Activated T-cell treated with anti-CD3 and anti-CD28 coated beads, Interleukin-2, amount 50 U/mL, for 1 hour (primary cell): Measurements from ENCODE around the gene MICALL1.
"Not testable (repeated sequence)": the region's sequence is repeated elsewhere in the genome, so short reads cannot be mapped to it uniquely, and the experiment has no call there.

Experiments used
- DNase-seq: peaks from one replicate; pipeline ENCODE4 v3.0.0-alpha.2; 2020

The MICALL1 gene

DNA sequence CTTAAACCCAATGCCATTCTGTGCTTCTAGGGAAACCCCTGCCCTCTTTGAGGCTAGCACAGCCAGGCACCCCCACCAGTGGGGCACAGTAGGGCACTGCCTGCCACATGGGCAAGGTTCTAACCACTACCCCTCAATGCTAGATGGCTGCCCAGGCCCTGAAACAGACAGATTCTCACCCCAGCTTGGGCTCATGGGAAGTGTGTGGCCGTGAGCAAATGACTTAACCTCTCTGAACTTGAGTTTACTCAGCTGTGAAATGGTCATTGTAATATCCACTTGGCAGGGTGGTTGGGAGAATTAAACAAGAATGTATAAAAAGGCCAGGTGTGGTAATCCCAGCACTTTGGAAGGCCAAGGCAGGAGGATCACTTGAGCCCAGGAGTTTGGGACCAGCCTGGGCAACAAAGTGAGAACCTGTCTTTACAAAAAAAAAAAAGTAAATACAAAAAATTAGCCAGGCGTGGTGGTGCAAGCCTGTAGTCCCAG lies 24.9 kb downstream of the MICALL1 start:
- DNase-seq: no peak

DNA sequence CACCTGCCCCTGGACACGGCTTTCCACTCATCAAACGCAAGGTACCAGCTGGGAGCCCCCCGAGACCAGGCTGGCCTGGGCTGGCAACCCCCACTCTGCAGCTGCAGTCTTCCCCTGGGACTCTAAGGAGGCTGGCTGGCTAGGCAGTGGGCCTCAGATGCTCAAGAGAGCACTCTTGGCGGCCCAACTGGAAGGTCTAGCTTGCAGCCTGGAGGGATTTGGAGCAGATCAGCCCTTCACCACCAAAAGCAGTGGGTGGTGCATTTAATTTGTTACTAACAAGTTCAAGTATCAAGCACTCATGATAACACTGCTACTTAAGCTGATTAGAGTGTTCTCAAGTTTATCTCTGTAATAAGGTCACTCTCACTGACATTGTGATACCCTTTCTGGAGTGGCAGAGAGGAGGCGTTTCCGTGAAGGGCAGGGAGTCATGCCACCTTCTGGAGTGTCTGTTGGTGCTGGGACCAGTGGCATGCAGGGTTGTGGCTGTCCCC lies 25.8 kb downstream of the MICALL1 start:
- DNase-seq: no peak

DNA sequence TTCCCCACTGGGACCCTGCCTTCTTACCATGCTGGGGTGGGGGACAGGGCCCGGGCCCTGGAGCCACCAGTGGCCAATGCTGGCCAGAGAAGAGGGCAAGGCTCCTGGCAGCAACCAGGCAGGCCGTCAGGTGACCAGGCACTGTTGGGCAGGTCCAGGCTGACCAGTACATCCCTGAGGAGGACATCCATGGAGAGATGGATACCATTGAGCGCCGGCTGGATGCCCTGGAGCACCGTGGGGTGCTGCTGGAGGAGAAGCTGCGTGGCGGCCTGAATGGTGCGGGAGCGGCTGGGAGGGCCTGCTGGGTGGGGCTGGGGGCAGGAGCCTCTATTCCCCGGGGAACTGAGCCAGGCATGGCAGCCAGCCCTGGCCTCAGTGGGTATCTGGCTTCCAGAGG lies 26.3 kb downstream of the MICALL1 start:
- no peak for DNase-seq

DNA sequence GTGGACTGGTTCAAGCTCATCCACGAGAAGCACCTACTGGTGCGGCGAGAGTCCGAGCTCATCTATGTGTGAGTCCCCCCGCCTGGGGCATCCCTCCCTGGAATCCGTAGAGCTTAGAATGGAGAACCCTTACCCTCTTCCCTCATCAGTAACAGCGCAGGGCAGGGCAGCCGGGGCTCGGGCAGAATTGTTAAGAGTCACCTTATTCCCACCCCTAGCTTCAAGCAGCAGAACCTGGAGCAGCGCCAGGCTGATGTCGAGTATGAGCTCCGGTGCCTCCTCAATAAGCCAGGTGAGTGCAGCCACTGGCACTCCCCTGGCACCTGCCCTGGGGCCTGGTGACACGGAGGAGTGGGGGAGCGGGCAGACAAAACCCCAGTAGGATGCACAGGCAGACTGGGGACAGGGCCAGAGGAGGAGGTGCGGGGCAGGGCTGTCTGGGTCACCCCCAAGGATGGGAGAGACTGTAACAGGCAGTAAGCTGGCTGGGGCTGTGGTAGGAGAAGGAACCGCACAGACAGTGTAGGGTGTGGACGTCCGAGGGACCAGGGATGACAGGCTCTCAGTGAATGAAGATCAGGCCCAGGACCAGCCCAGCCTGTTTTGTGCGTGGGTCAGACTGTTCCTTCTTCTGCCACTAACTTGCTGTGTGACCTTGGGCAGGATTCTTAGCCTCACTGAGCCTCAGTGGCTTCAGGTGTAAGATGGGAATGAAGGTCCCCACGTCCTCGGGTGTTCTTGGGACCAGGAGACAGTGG lies 26.9 kb downstream of the MICALL1 start:
- no peak for DNase-seq

DNA sequence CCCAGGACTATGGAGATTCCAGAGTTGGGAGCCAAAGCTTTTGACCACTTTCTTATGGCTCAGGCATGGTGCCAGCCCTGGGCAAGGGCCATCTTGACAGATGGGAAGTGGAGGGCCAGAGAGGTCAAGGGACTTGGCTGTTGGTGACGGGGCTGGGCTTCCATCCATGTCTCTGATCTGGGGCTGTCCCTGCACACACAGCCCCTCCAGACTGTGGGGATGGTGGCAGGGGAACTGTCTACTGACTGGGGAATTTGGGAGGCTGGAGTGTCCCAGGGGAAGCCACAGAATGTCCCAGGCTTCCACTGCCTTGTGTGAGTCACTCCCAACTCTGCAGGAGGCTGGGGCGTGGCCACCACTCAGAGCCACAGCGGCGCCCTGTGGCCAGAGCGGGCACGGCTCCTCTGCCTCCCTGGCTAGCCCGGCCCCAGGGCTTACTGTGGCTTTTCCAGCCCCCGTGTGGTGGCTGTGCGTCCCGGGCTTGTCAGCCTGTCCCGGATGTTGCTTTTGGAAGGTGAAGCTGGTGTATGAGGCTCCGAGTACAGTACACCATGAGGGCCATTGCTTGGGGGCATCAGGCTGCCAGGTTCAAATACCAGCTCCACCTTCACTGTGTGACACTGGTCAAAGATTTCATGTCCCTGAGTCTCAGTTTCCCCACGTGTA lies 27.7 kb downstream of the MICALL1 start:
- DNase-seq: peak; percentile 87

DNA sequence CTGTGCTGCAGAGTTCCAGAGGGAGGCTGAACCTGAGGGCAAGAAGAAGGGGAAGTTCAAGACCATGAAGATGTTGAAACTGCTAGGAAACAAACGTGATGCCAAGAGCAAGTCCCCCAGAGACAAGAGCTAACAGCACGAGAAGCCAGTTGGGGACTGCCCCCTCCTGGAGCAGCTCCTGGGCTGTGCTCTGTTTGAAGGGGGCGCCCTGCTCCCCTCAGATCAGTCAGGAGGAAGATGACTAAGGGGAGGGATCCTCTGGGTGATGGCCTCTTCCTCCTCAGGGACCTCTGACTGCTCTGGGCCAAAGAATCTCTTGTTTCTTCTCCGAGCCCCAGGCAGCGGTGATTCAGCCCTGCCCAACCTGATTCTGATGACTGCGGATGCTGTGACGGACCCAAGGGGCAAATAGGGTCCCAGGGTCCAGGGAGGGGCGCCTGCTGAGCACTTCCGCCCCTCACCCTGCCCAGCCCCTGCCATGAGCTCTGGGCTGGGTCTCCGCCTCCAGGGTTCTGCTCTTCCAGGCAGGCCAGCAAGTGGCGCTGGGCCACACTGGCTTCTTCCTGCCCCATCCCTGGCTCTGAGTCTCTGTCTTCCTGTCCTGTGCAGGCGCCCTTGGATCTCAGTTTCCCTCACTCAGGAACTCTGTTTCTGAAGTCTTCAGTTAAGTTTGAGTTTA lies 34.7 kb downstream of the MICALL1 start:
- no peak for DNase-seq

DNA sequence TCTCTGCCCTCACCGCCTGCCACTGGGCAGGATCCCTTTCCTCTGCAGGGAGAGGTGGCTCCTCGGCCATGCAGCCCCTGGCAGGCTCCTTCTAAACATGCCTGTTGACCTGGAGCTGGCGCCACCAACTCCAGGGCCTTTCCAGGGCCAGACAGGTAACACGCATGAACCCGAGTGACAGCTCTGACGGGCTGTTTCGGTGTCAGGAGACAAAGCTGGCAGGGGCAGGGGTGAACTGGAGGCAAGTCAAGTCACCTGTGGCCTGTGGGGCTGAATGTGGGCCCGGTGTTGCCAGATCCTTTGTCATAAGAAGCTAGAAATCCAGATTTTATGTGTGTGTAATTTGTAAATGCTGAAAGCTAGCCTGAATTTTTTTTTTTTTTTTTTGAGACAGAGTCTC lies 36.0 kb downstream of the MICALL1 start:
- DNase-seq: no peak

DNA sequence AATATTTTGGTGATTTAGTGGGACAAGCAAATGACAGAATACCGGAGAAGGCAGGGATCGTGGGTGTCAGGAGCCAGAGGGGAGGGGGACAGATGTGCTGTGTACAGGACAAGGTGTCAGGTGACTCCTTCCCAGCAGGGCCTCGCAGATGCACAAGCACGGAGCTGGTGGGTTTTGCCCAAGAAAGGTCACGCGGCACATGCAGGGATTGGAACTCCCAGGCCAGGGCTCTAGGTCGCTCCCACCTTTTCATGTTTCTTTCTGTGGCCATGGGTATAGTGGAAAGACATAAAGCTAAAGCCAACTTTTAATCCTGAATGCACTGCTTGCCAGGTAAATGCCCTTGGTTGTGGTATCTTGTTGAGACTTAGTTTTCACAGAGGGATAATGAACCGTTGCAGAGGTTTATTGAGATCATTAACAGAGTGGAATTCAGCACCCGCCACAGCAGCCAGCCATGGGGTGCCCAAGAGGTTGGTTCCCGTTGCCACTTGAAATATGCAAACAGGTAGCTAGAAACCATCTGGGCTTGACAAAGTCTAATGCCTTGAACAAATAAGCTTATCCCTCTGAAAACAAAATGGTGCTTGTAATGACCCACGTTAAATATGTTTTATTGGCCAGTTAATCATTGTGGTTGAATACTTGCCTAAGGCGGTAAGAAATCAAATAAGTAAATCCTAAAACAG lies 37.2 kb downstream of the MICALL1 start:
- no peak for DNase-seq

DNA sequence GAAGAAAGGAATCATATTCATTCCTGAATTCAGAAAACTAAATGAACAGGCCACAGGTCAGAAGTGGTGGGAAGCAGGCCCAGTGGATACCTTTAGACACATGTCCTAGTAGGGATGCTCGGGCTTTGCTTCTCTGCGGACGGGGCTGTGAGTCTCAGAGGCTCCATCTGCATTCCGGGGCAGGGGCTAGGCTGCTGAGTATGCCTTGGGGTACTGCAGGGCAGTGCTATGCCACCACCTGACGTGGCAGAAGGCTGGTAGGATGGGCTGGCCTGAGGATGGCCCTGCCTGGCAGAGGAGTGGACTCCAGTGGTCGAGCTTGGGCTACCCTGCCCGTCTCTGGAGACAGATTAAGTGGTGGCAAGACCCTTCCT lies 37.7 kb downstream of the MICALL1 start:
- no peak for DNase-seq

DNA sequence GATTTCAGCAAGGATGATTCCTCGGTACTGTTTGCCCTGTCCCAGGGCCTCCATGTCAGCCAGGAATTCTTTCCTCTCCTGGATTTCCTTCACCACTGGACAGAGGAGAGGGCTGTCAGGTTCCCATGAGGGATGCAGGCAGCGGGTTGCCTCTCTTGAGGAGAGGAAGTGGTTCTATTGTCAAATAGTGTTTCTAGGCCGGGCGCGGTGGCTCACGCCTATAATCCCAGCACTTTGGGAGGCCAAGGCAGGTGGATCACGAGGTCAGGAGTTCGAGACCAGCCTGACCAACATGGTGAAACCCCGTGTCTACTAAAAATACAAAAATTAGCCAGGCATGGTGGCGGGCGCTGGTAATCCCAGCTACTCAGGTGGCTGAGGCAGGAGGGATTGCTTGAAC lies 38.3 kb downstream of the MICALL1 start:
- not testable (repeated sequence) for DNase-seq

DNA sequence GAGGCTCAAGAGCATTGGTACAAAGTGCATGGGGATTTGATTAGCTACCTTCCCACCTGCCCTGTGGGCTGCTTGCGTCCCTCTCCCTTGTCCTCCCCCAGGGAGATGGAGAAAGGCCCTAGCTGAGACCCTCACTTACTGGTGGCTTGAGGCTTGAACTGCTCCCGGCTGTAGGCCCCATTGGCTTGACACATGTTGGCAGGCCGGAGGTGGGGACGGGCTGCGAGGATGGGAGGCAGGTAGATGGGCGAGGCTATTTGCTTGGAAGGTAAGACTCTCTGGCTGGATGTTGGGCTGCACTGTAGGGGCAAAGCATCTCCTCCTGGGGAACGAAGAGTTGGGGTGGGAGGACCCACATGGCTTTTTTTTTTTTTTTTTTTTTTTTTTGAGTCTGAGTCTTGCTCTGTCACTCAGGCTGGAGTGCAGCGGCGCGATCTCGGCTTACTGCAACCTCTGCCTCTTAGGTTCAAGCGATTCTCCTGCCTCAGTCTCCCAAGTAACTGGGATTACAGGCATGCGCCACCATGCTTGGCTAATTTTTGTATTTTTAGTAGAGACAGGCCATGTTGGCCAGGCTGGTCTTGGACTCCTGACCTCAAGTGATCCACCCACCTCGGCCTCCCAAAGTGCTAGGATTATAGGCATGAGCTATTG lies 41.2 kb downstream of the MICALL1 start:
- DNase-seq: not testable (repeated sequence)

DNA sequence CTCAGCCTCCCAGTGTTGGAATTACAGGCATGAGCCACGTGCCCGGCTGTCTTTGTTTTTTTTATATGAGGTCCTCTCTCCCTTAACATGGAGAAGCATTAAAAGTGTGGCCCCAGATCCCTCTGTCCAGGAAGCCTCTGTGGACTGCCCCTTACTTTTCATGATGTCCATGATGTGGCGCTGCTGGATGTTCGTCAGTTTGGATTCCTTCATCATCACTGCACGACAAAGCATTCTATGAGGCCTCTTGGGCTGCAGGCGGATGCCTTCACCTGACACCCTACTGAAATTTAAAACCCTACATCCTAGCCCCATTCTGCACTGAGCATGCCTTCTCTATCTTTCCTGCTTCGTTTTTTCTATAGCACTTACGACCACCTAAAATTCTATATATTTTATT lies 45.2 kb downstream of the MICALL1 start:
- DNase-seq: no peak

DNA sequence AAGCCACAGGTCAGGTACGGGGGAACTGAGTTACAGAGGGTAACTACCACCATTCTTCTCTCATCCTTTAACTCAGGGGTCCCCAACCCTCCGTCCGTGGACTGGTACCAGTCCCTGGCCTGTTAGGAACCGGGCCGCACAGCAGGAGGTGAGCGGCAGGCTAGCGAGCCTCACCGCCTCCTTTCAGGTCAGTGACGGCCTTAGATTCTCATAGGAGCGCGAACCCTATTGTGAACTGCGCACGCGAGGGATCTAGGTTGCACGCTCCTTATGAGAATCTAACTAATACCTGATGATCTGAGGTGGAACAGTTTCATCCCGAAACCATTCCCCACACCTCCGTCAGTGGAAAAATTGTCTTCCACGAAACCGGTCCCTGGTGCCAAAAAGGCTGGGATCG lies 46.5 kb downstream of the MICALL1 start:
- DNase-seq: not testable (repeated sequence)

DNA sequence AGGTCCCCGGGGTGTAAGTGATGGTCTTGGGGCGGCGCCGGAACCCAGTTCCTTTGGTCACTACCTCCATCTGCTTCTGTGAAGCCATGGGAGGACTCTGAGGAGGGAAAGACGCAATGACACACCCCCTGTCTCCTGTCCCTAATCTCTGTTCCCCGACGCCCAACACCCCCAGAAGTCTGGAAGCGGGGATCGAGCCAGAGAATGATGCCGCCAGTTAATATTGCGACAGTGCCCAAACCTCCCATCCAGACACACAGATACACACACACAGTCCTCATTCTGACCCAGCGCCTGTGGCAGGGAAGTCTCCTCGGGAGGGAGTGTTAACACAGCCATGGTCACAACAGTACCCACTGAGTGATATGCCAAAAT lies 47.0 kb downstream of the MICALL1 start:
- DNase-seq: no peak

DNA sequence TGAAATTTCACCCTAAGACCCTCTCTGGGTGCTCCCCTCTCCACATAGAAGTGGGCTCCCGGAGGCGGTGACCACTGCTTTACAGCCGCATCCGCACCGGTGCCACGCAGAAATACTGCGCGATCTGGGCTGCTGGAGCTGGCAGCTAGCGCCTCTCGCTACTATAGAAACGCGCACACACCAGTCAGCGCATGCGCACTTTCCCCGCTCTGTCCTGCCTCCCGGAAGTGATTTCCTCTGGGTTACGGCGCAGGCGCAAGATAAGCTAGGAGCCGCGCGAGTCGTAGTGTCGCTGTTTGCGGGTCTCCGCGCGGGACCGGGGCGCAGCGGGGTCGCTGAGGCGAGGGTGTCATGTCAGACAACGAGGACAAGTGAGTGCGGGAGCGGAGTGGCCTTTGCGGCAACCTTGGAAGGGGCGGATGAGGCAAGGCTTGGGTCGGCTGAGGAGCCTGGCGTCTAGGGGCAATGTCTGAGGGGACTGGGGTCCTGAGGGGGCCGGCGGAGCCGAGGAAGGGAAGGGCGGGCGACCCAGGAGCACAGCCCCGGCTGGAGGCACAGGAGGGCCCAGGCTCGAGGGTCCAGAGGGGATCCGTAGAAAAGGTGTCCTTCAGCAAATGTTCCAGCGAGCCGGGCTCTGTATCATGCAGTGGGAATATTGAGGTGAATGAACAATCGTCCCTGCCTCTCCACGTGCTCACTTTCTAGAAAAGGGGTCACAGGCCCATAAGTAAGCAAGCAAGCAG lies 47.5 kb downstream of the MICALL1 start, which contains the start of the genes C22orf23 and POLR2F:
Gene C22orf23 (minus strand): TSS at position 165 of the 743 bp plus-strand sequence. CDS start 452 bp downstream, outside the sequence.
Gene POLR2F (plus strand): TSS at position 263 of the 743 bp plus-strand sequence. CDS start 89 bp downstream, at position 352.
- peak; percentile 94 for DNase-seq

DNA sequence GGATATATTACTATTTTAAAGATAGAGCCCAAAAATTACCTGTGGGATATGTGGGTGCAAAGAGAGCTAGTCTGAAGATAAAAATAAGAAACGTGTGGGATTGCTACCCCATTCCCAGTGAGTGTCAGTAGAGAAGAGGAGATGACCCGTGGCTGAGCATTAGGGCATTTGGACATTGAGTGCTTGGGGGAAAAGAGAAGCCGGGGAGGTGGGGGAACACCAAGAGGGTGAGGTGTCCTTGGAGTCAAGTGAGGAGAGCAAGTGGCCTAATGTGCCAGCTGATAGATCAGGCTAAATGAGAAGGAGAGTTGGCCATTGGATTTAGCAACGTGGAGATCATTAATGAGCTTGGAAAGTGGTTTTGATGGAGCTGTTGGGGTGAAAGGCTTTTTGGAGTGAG lies 48.6 kb downstream of the MICALL1 start:
- no peak for DNase-seq

DNA sequence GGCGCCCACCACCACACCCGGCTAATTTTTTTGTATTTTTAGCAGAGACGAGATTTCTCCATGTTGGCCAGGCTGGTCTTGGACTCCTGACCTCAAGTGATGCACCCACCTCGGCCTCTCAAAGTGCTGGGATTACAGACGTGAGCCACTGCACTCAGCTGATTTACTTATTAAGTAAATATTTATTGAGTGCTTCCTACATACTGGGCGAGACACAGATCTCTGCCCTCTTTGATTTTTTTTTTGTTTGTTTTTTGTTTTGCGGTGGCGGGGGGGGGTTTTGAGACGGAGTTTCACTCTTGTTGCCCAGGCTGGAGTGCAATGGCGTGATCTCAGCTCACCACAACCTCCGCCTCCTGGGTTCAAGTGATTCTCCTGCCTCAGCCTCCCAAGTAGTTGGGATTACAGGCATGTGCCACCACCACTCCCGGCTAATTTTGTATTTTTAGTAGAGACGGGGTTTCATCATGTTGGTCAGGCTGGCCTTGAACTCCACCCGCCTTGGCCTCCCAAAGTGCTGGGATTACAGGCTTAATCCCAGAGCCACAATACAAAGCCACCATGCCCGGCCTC lies 49.8 kb downstream of the MICALL1 start:
- DNase-seq: not testable (repeated sequence)

DNA sequence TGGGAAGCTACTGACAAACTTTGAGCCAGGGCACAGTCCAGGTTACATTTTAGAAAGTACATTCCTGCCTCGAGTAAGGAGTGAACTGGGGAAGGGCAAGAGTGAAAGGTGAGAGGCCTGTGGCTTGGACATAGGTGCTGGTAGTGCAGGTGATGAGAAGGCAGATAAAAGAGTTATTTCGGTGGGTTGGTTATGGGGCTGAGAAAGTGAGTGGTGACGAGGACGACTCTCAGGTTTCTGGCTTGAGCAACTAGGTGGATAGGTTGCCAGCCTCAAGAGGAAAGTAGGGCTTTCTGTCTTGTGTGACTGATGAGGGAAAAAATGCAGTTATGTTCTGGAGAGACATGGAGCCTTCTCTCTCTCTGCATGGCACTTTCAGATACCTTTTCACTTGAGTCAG lies 51.1 kb downstream of the MICALL1 start:
- no peak for DNase-seq

DNA sequence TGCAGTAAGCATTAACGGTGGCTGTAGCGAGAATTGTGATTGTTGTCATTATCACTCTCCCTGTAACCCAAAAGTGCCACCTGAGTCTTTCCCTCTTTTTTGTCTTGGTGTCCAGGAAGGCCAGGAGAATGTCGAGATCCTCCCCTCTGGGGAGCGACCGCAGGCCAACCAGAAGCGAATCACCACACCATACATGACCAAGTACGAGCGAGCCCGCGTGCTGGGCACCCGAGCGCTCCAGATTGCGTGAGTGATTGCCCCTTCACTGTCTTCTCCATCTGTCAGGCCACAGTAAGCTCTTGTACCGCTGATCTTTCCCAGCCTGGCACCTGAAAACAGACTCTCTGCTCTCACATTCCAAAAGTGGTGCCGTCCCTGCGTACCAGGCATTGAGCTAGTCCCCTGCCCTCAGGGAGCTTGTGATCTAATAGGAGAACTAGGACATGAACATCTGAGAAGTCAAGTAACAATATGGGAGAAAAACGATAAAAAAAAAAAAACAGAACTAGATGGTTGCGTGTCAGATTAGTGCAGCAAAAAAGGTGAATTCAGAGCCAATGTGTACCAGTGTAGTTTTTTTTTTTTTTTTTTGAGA lies 53.2 kb downstream of the MICALL1 start:
- no peak for DNase-seq

DNA sequence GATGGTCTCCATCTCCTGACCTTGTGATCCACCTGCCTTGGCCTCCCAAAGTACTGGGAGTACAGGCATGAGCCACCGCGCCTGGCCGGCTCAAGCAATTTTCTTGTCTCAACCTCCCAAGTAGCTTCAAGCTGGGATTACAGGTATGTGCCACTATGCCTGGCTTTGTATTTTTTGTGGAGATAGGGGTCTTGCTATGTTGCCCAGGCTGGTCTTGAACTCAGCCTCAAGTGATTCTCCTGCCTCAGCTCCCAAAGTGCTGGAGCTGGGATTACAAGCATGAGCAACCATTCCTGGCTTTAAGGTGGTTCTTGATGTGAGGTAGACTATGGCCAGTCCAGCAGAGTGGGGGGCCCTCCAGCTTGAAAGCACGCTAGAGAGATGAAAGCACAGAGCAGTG lies 55.0 kb downstream of the MICALL1 start:
- no peak for DNase-seq
